HL-60/S4 (cell line): ENCODE measurements around the gene SPOCK1.

Source experiments
- in situ Hi-C: fragments of 300-500 bp; cut with MboI; formaldehyde crosslinking; loops from 2 replicates; pipeline ENCODE4 v1.14.3; 2022; ENCODE audit warnings: low sequenced_read_pairs

SPOCK1 gene

GRCh38 chr5:137167187-137167586 is 331.9 kb downstream of the SPOCK1 start:
- in situ Hi-C loops = no loop called here

GRCh38 chr5:137164961-137165360 is 334.2 kb downstream of the SPOCK1 start:
- in situ Hi-C loops = no loop called here

- in situ Hi-C loops = no loop called here
These were observed 334.6 kb downstream of the SPOCK1 start for GRCh38 chr5:137164536-137164935.

- in situ Hi-C loops = no loop called here
These were observed 340.4 kb downstream of the SPOCK1 start for GRCh38 chr5:137158691-137159090.

GRCh38 chr5:137156180-137156579 is 342.9 kb downstream of the SPOCK1 start:
- in situ Hi-C loops = no loop called here

GRCh38 chr5:137155261-137156000 is 343.7 kb downstream of the SPOCK1 start:
- in situ Hi-C loops = no loop called here

- in situ Hi-C loops = no loop called here
These were observed 346.5 kb downstream of the SPOCK1 start for GRCh38 chr5:137152616-137153015.

- in situ Hi-C loops = no loop called here
These were observed 350.5 kb downstream of the SPOCK1 start for GRCh38 chr5:137148655-137149054.

GRCh38 chr5:137148159-137148558 is 351.0 kb downstream of the SPOCK1 start:
- in situ Hi-C loops = no loop called here

GRCh38 chr5:137147346-137147745 is 351.8 kb downstream of the SPOCK1 start:
- in situ Hi-C loops = no loop called here

GRCh38 chr5:137146402-137146890 is 352.7 kb downstream of the SPOCK1 start:
- in situ Hi-C loops = no loop called here

- in situ Hi-C loops = no loop called here
These were observed 353.4 kb downstream of the SPOCK1 start for GRCh38 chr5:137145721-137146120.

- in situ Hi-C loops = no loop called here
These were observed 354.5 kb downstream of the SPOCK1 start for GRCh38 chr5:137144656-137145055.

- in situ Hi-C loops = no loop called here
These were observed 356.1 kb downstream of the SPOCK1 start for GRCh38 chr5:137142764-137143605.

- in situ Hi-C loops = no loop called here
These were observed 356.8 kb downstream of the SPOCK1 start for GRCh38 chr5:137142346-137142745.

GRCh38 chr5:137141779-137142178 is 357.3 kb downstream of the SPOCK1 start:
- in situ Hi-C loops = no loop called here

- in situ Hi-C loops = no loop called here
These were observed 362.0 kb downstream of the SPOCK1 start for GRCh38 chr5:137136991-137137632.

- in situ Hi-C loops = no loop called here
These were observed 364.1 kb downstream of the SPOCK1 start for GRCh38 chr5:137134920-137135532.

- in situ Hi-C loops = no loop called here
These were observed 369.0 kb downstream of the SPOCK1 start for GRCh38 chr5:137129886-137130680.

- in situ Hi-C loops = no loop called here
These were observed 371.1 kb downstream of the SPOCK1 start for GRCh38 chr5:137128012-137128411.
